WERI-Rb-1 (cell line): Measurements from ENCODE around the gene GPHN.
"Not testable (repeated sequence)": the region's sequence is repeated elsewhere in the genome, so short reads cannot be mapped to it uniquely, and the experiment has no call there.

Experiments
- DNase-seq: peaks from one replicate; pipeline ENCODE4 v3.0.0-alpha.2; 2020
- H3K27ac ChIP-seq: fragments of 250-450 bp; sonication (Bioruptor Pico); 2 replicates; pipeline ENCODE4 v1.5.1; 2020; ENCODE audit warnings: mild to moderate bottlenecking, moderate library complexity
- H3K27me3 ChIP-seq: fragments of 250-450 bp; sonication (Bioruptor Pico); 2 replicates; pipeline ENCODE4 v1.5.1; 2021; ENCODE audit warnings: mild to moderate bottlenecking, low read depth, moderate library complexity; ENCODE audit not compliant: insufficient read depth, severe bottlenecking
- H3K36me3 ChIP-seq: fragments of 250-450 bp; sonication (Bioruptor Pico); 2 replicates; pipeline ENCODE4 v1.5.1; 2020; ENCODE audit warnings: mild to moderate bottlenecking, moderate library complexity
- H3K4me3 ChIP-seq: 2 replicates; pipeline ENCODE4 v1.5.1; 2011; ENCODE audit warnings: low read depth, mild to moderate bottlenecking, control low read depth, low read length
- H3K9me3 ChIP-seq: fragments of 250-450 bp; sonication (Bioruptor Pico); 2 replicates; pipeline ENCODE4 v1.5.1; 2021; ENCODE audit warnings: mild to moderate bottlenecking, moderate library complexity; ENCODE audit not compliant: severe bottlenecking
- CTCF ChIP-seq: IDR thresholded peaks from 2 replicates; pipeline ENCODE4 v1.5.1; 2011; ENCODE audit warnings: low read depth, mild to moderate bottlenecking, control low read depth, inconsistent platforms, low read length

Gene GPHN

DNA sequence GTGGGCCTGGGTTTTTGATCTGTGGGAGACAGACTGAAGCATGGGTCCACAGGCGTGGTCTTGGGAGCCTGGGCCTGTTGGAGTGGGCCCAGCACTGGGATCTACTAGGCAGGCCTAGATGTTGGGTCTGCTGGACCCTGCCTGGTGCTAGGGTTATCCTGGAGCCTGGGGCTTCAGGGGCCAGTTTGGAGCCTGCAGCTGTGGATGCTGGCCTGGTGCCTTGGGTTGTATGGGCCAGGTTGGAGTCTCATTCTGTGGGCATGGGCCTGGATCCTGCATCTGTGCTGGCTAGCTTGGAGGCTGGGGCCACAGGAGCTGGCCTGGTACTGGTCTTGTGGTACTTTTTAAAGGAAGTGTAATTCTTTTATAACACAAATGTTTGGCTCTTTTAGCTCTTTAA is 68.0 kb downstream of the GPHN start:
- Histone ChIP-seq H3K4me3 (no peak overlapping the region), H3K27me3 (no peaks in the 10 kb centered on the region), H3K9me3 (no peaks in the 10 kb centered on the region), H3K36me3 (no peaks in the 10 kb centered on the region; the same call in 1 of the 2 replicates), H3K27ac (no peak overlapping the region)
- no peak for TF ChIP-seq CTCF
- DNase-seq = no peak

- H3K4me3 ChIP-seq, H3K27me3 ChIP-seq, H3K36me3 ChIP-seq, H3K9me3 ChIP-seq, DNase-seq, H3K27ac ChIP-seq: not testable (repeated sequence)
These were observed 79.8 kb downstream of the GPHN start for GRCh38 chr14:66587753-66588152.

GRCh38 chr14:66595394-66595793 is 87.4 kb downstream of the GPHN start:
- Histone ChIP-seq H3K27me3 (no peaks in the 10 kb centered on the region), H3K27ac (no peak overlapping the region), H3K4me3 (no peak overlapping the region), H3K36me3 (no peaks in the 10 kb centered on the region), H3K9me3 (no peaks in the 10 kb centered on the region)
- no peak for DNase-seq
- TF ChIP-seq CTCF = no peak

- no peak overlapping the region for H3K4me3 ChIP-seq
- H3K27me3 ChIP-seq = no peaks in the 10 kb centered on the region
- no peak overlapping the region for H3K27ac ChIP-seq
- no peak for TF ChIP-seq CTCF
- no peak for DNase-seq
- H3K36me3 ChIP-seq = no peaks in the 10 kb centered on the region
- no peaks in the 10 kb centered on the region for H3K9me3 ChIP-seq
These were observed 88.5 kb downstream of the GPHN start for GRCh38 chr14:66596241-66596985.

DNA sequence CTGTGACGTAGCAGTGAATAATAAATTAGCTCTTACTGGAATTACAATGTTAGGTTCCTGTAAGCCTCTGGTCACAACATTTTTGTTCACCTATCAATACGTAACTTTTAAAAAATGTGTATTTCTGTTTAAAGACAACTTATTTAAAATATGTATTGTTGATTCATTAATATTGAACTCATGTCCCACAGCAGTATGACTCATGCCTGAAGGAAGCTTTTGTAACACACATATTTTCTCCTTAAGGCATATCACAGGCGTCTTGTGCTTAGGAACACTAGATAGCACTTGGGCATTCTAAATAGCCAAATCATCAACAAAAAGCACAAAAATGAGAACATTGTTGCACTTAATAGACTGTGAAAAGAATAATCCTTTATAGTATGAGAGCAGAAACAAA is 92.5 kb downstream of the GPHN start:
- no peaks in the 10 kb centered on the region for H3K27me3 ChIP-seq
- no peak overlapping the region for H3K4me3 ChIP-seq
- no peak overlapping the region for H3K27ac ChIP-seq
- no peak for DNase-seq
- no peak for TF ChIP-seq CTCF
- no peaks in the 10 kb centered on the region for H3K9me3 ChIP-seq
- no peaks in the 10 kb centered on the region for H3K36me3 ChIP-seq

GRCh38 chr14:66601932-66602578 is 94.1 kb downstream of the GPHN start:
- H3K36me3 ChIP-seq = no peaks in the 10 kb centered on the region

More at GRCh38 chr14:66601932-66602578, 94.1 kb downstream of the GPHN start:
- H3K9me3 ChIP-seq = no peaks in the 10 kb centered on the region
- no peak overlapping the region for H3K27ac ChIP-seq
- TF ChIP-seq CTCF = no peak
- no peak for DNase-seq
- no peak overlapping the region for H3K4me3 ChIP-seq
- H3K27me3 ChIP-seq = no peaks in the 10 kb centered on the region
